Measurements from ENCODE around the gene SV2C. TPM values are rescaled to one million over a fixed set of nuclear protein-coding genes. Genes with fewer than 3 reads are reported as not detected.

The SV2C gene
- total and polyA plus RNA-seq, 8 donors: 0.13 to 30.8 (median 1.4) TPM; not detected in 2

DNA sequence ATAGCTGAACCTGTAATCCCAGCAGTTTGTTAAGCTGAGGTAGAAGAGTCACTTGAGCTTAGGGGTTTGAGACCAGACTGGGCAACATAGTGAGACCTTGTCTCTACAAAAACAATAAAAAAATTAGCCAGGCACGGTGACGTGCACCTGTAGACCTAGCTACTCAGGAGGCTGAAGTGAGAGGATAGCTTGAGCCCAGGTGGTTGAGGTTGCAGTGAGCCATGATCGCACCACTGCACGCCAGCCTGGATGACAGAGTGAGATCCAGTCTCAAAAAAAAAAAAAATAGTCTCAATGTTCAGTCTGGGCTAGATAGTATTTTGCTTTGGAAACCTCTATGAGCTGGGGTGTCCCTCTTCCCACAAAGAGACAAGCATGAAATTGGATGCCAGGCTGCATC is 268.0 kb downstream of the SV2C start:
- Histone ChIP-seq H3K36me3 (no peaks in the 10 kb centered on the region), H3K4me3 (no peak overlapping the region), H3K4me1 (no peaks in the 10 kb centered on the region), H3K27ac (no peak overlapping the region), H3K27me3 (no peaks in the 10 kb centered on the region), H3K9me3 (no peaks in the 10 kb centered on the region)
- intact Hi-C loops (cut with DNase I; ENCODE audit: low total_unique reads): no loop called here
- no peak for DNase-seq
- TF ChIP-seq POLR2A (IDR thresholded peaks at IDR 0.05) (no peak), POLR2AphosphoS5 (IDR thresholded peaks at IDR 0.05) (no peak), CTCF (IDR thresholded peaks at IDR 0.05) (no peak), EP300 (IDR thresholded peaks at IDR 0.05) (no peak)
- 71 to 88% (median 75%) methylated on average over 4 of the region's 4 CpGs for WGBS, 5 donors

- Histone ChIP-seq H3K9me3 (no peaks in the 10 kb centered on the region), H3K27ac (no peak overlapping the region), H3K4me1 (no peaks in the 10 kb centered on the region), H3K4me3 (no peak overlapping the region), H3K36me3 (no peaks in the 10 kb centered on the region), H3K27me3 (no peaks in the 10 kb centered on the region)
- 66 to 85% (median 73%) methylated on average over 8 of the region's 8 CpGs for WGBS, 5 donors
- no peak for DNase-seq
- TF ChIP-seq POLR2AphosphoS5 (IDR thresholded peaks at IDR 0.05) (no peak), POLR2A (IDR thresholded peaks at IDR 0.05) (no peak), EP300 (IDR thresholded peaks at IDR 0.05) (no peak), CTCF (IDR thresholded peaks at IDR 0.05) (no peak)
- intact Hi-C loops (cut with DNase I; ENCODE audit: low total_unique reads): no loop called here
These were observed 268.4 kb downstream of the SV2C start for GRCh38 chr5:76351577-76351976.

GRCh38 chr5:76356887-76357286 is 273.7 kb downstream of the SV2C start:
- Histone ChIP-seq H3K36me3 (no peaks in the 10 kb centered on the region), H3K27me3 (no peaks in the 10 kb centered on the region), H3K4me1 (no peaks in the 10 kb centered on the region), H3K4me3 (no peak overlapping the region), H3K27ac (no peak overlapping the region), H3K9me3 (no peaks in the 10 kb centered on the region)
- TF ChIP-seq CTCF (IDR thresholded peaks at IDR 0.05) (no peak), EP300 (IDR thresholded peaks at IDR 0.05) (no peak), POLR2A (IDR thresholded peaks at IDR 0.05) (no peak), POLR2AphosphoS5 (IDR thresholded peaks at IDR 0.05) (no peak)
- intact Hi-C loops (cut with DNase I; ENCODE audit: low total_unique reads): no loop called here
- DNase-seq: no peak
- 84 to 94% (median 86%) methylated on average over 5 of the region's 5 CpGs for WGBS, 5 donors

- no peaks in the 10 kb centered on the region for H3K36me3 ChIP-seq
- peak; percentile 74 to 82 for DNase-seq
- intact Hi-C loops (cut with DNase I; ENCODE audit: low total_unique reads): no loop called here
- 39 to 50% (median 47%) methylated on average over 17 of the region's 17 CpGs for WGBS, 5 donors
- H3K27ac ChIP-seq: no peak overlapping the region
- H3K4me3 ChIP-seq: no peak overlapping the region
- no peaks in the 10 kb centered on the region for H3K27me3 ChIP-seq
- peaks cover 0 to 11% (median 4%) of the 10 kb centered on the region in 4 donors for H3K4me1 ChIP-seq
- TF ChIP-seq POLR2A (IDR thresholded peaks at IDR 0.05) (no peak), CTCF (IDR thresholded peaks at IDR 0.05) (no peak), EP300 (IDR thresholded peaks at IDR 0.05) (no peak), POLR2AphosphoS5 (IDR thresholded peaks at IDR 0.05) (no peak)
- no peaks in the 10 kb centered on the region for H3K9me3 ChIP-seq
These were observed 280.4 kb downstream of the SV2C start for GRCh38 chr5:76363352-76364225.
